Natural killer cell (primary cell): ENCODE measurements around the gene MYCN. TPM values are rescaled to one million over a fixed set of nuclear protein-coding genes. Genes with fewer than 3 reads are reported as not detected.

Source experiments
- ATAC-seq, 3 donors: fragments of 150-1000 bp in 2 of 3; fragments of 200-7000 bp in 1 of 3; cut with Tn5 transposase; 1 replicate in 1 of 3; 2 replicates in 2 of 3; pipeline ENCODE4 v1.10.0; 2021; ENCODE audit warnings: mild to moderate bottlenecking in 2 of 3, moderate library complexity in 2 of 3
- DNase-seq, 2 donors: peaks; one replicate each; pipeline versions ENCODE4 v3.0.0 to v3.0.0-alpha.2; 2013 to 2021; ENCODE audit warnings: mixed read lengths in 1 of 2
- H3K27ac ChIP-seq: one replicate; pipeline ENCODE4 v1.5.1; 2013; ENCODE audit warnings: mild to moderate bottlenecking, low read length
- H3K27me3 ChIP-seq: one replicate; pipeline ENCODE4 v1.6.1; 2013; ENCODE audit warnings: low read length; ENCODE audit not compliant: control insufficient read depth, insufficient read depth
- H3K36me3 ChIP-seq: one replicate; pipeline ENCODE4 v1.6.1; 2013; ENCODE audit warnings: low read length; ENCODE audit not compliant: control insufficient read depth, insufficient read depth
- H3K4me1 ChIP-seq: one replicate; pipeline ENCODE4 v1.6.1; 2013; ENCODE audit warnings: low read length; ENCODE audit not compliant: control insufficient read depth, insufficient read depth
- H3K4me3 ChIP-seq: one replicate; pipeline ENCODE4 v1.5.1; 2013; ENCODE audit warnings: low read length
- H3K9me3 ChIP-seq: one replicate; pipeline ENCODE4 v1.6.1; 2013; ENCODE audit warnings: low read length; ENCODE audit not compliant: control insufficient read depth, insufficient read depth
- H3K27ac Mint-ChIP-seq, 2 donors: one replicate each; pipeline ENCODE4 v1.8.0; 2022; ENCODE audit warnings: mild to moderate bottlenecking in 2 of 2, mixed read lengths in 2 of 2, moderate library complexity in 1 of 2
- H3K27me3 Mint-ChIP-seq, 2 donors: one replicate each; pipeline ENCODE4 v1.8.0; 2022; ENCODE audit warnings: low read depth in 2 of 2, mixed read lengths in 2 of 2
- H3K36me3 Mint-ChIP-seq: one replicate; pipeline ENCODE4 v1.8.0; 2022; ENCODE audit warnings: mixed read lengths
- H3K4me1 Mint-ChIP-seq, 2 donors: one replicate each; pipeline ENCODE4 v1.8.0; 2022; ENCODE audit warnings: mixed read lengths in 2 of 2
- H3K4me3 Mint-ChIP-seq: one replicate; pipeline ENCODE4 v1.8.0; 2022; ENCODE audit warnings: mild to moderate bottlenecking, moderate library complexity, mixed read lengths
- H3K9me3 Mint-ChIP-seq, 2 donors: one replicate each; pipeline ENCODE4 v1.8.0; 2022; ENCODE audit warnings: mixed read lengths in 2 of 2
- WGBS: methylation state at CpG from one replicate; pipeline ENCODE4 v1.1.7; 2013; ENCODE audit warnings: missing lambda C conversion rate; ENCODE audit not compliant: insufficient coverage; 5-methylcytosine and 5-hydroxymethylcytosine counted together
- intact Hi-C: fragments of 100-400 bp; cut with micrococcal nuclease; formaldehyde crosslinking; loops from one replicate; pipeline ENCODE4 v1.14.2; 2022
- total RNA-seq, 4 donors: library from RNA; stranded (reverse); fragments of 120-200 nt in 1 of 4; gene quantifications; one replicate each; pipeline versions ENCODE4 v1.2.3 to v1.2.4, GENCODE V29; 2013 to 2022
- TF ChIP-seq, protein P1 (sequence below): fragments of 200-600 bp; IDR thresholded peaks from one replicate; pipeline ENCODE4 v1.8.0; 2022; ENCODE audit warnings: antibody characterized with exemption

MYCN gene
- total RNA-seq, 3 donors from 2014 or later (not counting 1 experiment from before 2014, with no cell fraction given), result 0.18 TPM; not detected in 2

GRCh38 chr2:15893085-15893484 lies 47.3 kb upstream of the MYCN start:
- no peaks in the 10 kb centered on the region for H3K36me3 ChIP-seq
- no peaks in the 10 kb centered on the region for H3K4me1 ChIP-seq
- H3K27me3 ChIP-seq, result no peaks in the 10 kb centered on the region
- ATAC-seq (no peak), DNase-seq (no peak)
- intact Hi-C loops, result no loop called here
- H3K4me1 Mint-ChIP-seq, result no peaks in the 10 kb centered on the region
- H3K4me3 Mint-ChIP-seq, result no peak overlapping the region
- TF ChIP-seq, protein P1, sequence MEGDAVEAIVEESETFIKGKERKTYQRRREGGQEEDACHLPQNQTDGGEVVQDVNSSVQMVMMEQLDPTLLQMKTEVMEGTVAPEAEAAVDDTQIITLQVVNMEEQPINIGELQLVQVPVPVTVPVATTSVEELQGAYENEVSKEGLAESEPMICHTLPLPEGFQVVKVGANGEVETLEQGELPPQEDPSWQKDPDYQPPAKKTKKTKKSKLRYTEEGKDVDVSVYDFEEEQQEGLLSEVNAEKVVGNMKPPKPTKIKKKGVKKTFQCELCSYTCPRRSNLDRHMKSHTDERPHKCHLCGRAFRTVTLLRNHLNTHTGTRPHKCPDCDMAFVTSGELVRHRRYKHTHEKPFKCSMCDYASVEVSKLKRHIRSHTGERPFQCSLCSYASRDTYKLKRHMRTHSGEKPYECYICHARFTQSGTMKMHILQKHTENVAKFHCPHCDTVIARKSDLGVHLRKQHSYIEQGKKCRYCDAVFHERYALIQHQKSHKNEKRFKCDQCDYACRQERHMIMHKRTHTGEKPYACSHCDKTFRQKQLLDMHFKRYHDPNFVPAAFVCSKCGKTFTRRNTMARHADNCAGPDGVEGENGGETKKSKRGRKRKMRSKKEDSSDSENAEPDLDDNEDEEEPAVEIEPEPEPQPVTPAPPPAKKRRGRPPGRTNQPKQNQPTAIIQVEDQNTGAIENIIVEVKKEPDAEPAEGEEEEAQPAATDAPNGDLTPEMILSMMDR, result no peak
- H3K9me3 ChIP-seq, result peaks cover 2% of the 10 kb centered on the region
- H3K36me3 Mint-ChIP-seq, result no peaks in the 10 kb centered on the region
- no peak overlapping the region for H3K27ac Mint-ChIP-seq
- H3K27me3 Mint-ChIP-seq, result peaks cover 0 to 10% of the 10 kb centered on the region in 2 donors
- H3K27ac ChIP-seq, result no peak overlapping the region
- peaks cover 3% of the 10 kb centered on the region in 2 donors for H3K9me3 Mint-ChIP-seq
- no peak overlapping the region for H3K4me3 ChIP-seq

GRCh38 chr2:15893689-15894480 lies 46.5 kb upstream of the MYCN start:
- DNase-seq (no peak), ATAC-seq (no peak)
- Mint-ChIP-seq H3K36me3 (no peaks in the 10 kb centered on the region), H3K27ac (no peak overlapping the region), H3K9me3 (peaks cover 3 to 5% of the 10 kb centered on the region in 2 donors), H3K4me3 (no peak overlapping the region), H3K4me1 (no peaks in the 10 kb centered on the region), H3K27me3 (peaks cover 0 to 10% of the 10 kb centered on the region in 2 donors)
- Histone ChIP-seq H3K4me1 (no peaks in the 10 kb centered on the region), H3K27me3 (no peaks in the 10 kb centered on the region), H3K27ac (no peak overlapping the region), H3K4me3 (no peak overlapping the region), H3K9me3 (peaks cover 2% of the 10 kb centered on the region), H3K36me3 (no peaks in the 10 kb centered on the region)
- intact Hi-C loops, result no loop called here
- WGBS, result 91% methylated on average over 4 of the region's 7 CpGs
- TF ChIP-seq, protein P1, result no peak

DNA sequence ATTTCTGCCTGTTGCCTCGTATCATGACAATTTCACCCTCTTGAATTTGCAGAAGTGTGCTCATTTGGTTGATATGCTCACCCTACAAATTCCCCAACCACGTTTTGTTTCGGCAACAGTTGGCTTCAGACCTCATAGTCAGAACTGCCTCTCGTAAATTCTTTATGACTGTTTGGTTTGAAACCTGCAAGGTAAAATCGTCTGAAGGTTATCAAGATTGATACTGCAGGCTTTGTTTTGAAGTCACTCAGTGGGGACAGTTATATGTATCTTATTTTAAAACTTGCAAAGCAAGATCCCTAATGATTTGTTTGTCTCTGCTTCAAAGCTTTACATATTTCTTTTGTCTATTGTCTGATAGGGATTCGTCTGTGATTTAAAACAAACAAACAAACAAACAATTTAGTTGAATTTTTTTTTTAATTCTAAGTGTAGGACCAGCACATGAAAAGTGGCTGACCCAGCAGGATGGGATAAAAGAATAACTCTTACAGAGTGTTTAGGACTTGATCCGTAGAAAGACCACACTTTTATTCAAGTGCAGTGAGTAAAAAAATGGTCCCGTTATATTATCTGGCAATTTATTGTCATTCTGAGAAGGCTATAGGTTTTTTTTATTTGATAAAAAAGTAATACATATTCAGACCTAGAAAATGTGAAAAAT lies 45.7 kb upstream of the MYCN start:
- no peak overlapping the region for H3K4me3 ChIP-seq
- no peaks in the 10 kb centered on the region for H3K4me1 Mint-ChIP-seq
- peaks cover 2% of the 10 kb centered on the region for H3K9me3 ChIP-seq
- H3K27me3 Mint-ChIP-seq, result peaks cover 0 to 10% of the 10 kb centered on the region in 2 donors
- DNase-seq (no peak), ATAC-seq (no peak)
- intact Hi-C loops, result no loop called here
- no peak overlapping the region for H3K4me3 Mint-ChIP-seq
- no peak overlapping the region for H3K27ac Mint-ChIP-seq
- no peaks in the 10 kb centered on the region for H3K4me1 ChIP-seq
- H3K27ac ChIP-seq, result no peak overlapping the region
- H3K9me3 Mint-ChIP-seq, result peaks cover 5 to 6% of the 10 kb centered on the region in 2 donors
- no peaks in the 10 kb centered on the region for H3K36me3 Mint-ChIP-seq
- no peaks in the 10 kb centered on the region for H3K27me3 ChIP-seq
- TF ChIP-seq, protein P1, result no peak
- WGBS, result 85% methylated on average over 7 of the region's 8 CpGs
- no peaks in the 10 kb centered on the region for H3K36me3 ChIP-seq
